HepG2 (cell line): ENCODE results near the gene RDH16. TPM values are rescaled to one million over a fixed set of nuclear protein-coding genes. Genes with fewer than 3 reads are reported as not detected.

ENCODE experiments used
- ATAC-seq: fragments of 200-7000 bp; cut with Tn5 transposase; 3 replicates; pipeline ENCODE4 v1.9.1; 2020; ENCODE audit warnings: mild to moderate bottlenecking, moderate library complexity
- BruUV-seq: library from RNA; stranded (reverse); fragments of 400-500 nt; replicated peaks from 2 replicates; lab custom pipeline; 2021; lab: Mats Ljungman, UMichigan
- CTCF ChIA-PET: fragments of 300-600 bp; formaldehyde crosslinking; extraction: SDS; loops from one replicate; lab custom pipeline; 2021; ENCODE audit warnings: low total read pairs, inconsistent platforms, low intra/inter-chr PET ratio; lab: Yijun Ruan, JAX
- POLR2A ChIA-PET: fragments of 350-600 bp; sonication (Branson Sonifier 250); formaldehyde crosslinking; loops from one replicate; lab custom pipeline; 2020; ENCODE audit warnings: antibody characterized with exemption, inconsistent platforms; lab: Yijun Ruan, JAX
- DNase-seq: peaks from one replicate; pipeline ENCODE4 v3.0.0-alpha.2; 2015; ENCODE audit warnings: low spot score
- FAIRE-seq: peaks from 3 replicates; lab custom pipeline; 2011; peaks lifted over from hg19 to GRCh38; lab: Jason Lieb, UNC
- H2AFZ ChIP-seq: one replicate; pipeline ENCODE4 v1.6.1; 2011; ENCODE audit warnings: low read length, inconsistent platforms
- H3K27ac ChIP-seq: fragments of 300-600 bp; 3 replicates; pipeline ENCODE4 v1.8.0; 2011; ENCODE audit warnings: mixed run types, mild to moderate bottlenecking, mixed read lengths, low read length, inconsistent platforms; ENCODE audit not compliant: insufficient read depth; ENCODE audit errors: extremely low read length
- H3K27me3 ChIP-seq, 2 experiments: fragments of 200-600 bp in 1 of 2; 2 replicates in 1 of 2; 3 replicates in 1 of 2; pipeline versions ENCODE4 v1.6.0 to v1.8.0; 2011; ENCODE audit warnings: low read length in 2 of 2, mild to moderate bottlenecking in 2 of 2, moderate library complexity in 2 of 2, inconsistent platforms in 1 of 2; ENCODE audit not compliant: insufficient read depth in 2 of 2, control insufficient read depth in 1 of 2
- H3K36me3 ChIP-seq, 2 experiments: fragments of 200-600 bp in 1 of 2; replicated peaks in 1 of 2; 2 replicates in 1 of 2; 3 replicates in 1 of 2; pipeline versions ENCODE4 v1.5.1 to v1.8.0; 2011; ENCODE audit warnings: low read length in 2 of 2, inconsistent platforms in 1 of 2; ENCODE audit not compliant: insufficient read depth in 2 of 2, control insufficient read depth in 1 of 2
- H3K4me1 ChIP-seq: 2 replicates; pipeline ENCODE4 v1.5.1; 2012; ENCODE audit warnings: low read length, inconsistent platforms; ENCODE audit not compliant: insufficient read depth
- H3K4me2 ChIP-seq: 2 replicates; pipeline ENCODE4 v1.6.0; 2011; ENCODE audit warnings: low read depth, low read length, inconsistent platforms
- H3K4me3 ChIP-seq, 3 experiments: fragments of 200-600 bp in 1 of 3; sonication (generic), shearing (Covaris generic) in 1 of 3; replicated peaks in 1 of 3; 2 replicates each; pipeline ENCODE4 v1.5.1; 2011 to 2016; ENCODE audit warnings: low read length in 3 of 3, inconsistent platforms in 2 of 3, low read depth in 2 of 3, mild to moderate bottlenecking in 2 of 3, control low read depth in 1 of 3, mixed read lengths in 1 of 3; ENCODE audit not compliant: insufficient read depth in 1 of 3
- H3K79me2 ChIP-seq: one replicate; pipeline ENCODE4 v1.6.1; 2011; ENCODE audit warnings: low read length, inconsistent platforms; ENCODE audit not compliant: insufficient read depth
- H3K9ac ChIP-seq: 2 replicates; pipeline ENCODE4 v1.6.0; 2011; ENCODE audit warnings: mild to moderate bottlenecking, low read depth, low read length, inconsistent platforms; ENCODE audit not compliant: insufficient read depth
- H3K9me3 ChIP-seq: 2 replicates; pipeline ENCODE4 v1.5.1; 2012; ENCODE audit warnings: mild to moderate bottlenecking, low read length
- H4K20me1 ChIP-seq: 2 replicates; pipeline ENCODE4 v1.6.0; 2011; ENCODE audit warnings: inconsistent platforms, mild to moderate bottlenecking, low read length, moderate library complexity; ENCODE audit not compliant: insufficient read depth
- BCL6 ChIP-seq: IDR thresholded peaks from 2 replicates; pipeline ENCODE4 v1.6.1; 2016; ENCODE audit warnings: missing genetic modification reagents, missing compliant biosample characterization
- CBFB ChIP-seq: sonication (generic); formaldehyde crosslinking; IDR thresholded peaks from 2 replicates; pipeline ENCODE4 v1.4.0; 2020; ENCODE audit warnings: missing genetic modification reagents
- DPF2 ChIP-seq: sonication (generic); formaldehyde crosslinking; IDR thresholded peaks from 2 replicates; pipeline ENCODE4 v1.4.0; 2020; ENCODE audit warnings: mild to moderate bottlenecking, low read depth, missing genetic modification reagents, borderline replicate concordance
- FOXK2 ChIP-seq: fragments of 450-650 bp; IDR thresholded peaks from 2 replicates; pipeline ENCODE4 v1.6.1; 2016
- KMT2B ChIP-seq: IDR thresholded peaks from 2 replicates; pipeline ENCODE4 v1.6.1; 2016; ENCODE audit warnings: missing genetic modification reagents, missing compliant biosample characterization
- MTF2 ChIP-seq: sonication (generic); formaldehyde crosslinking; IDR thresholded peaks from 2 replicates; pipeline ENCODE4 v1.5.0; 2020; ENCODE audit warnings: missing genetic modification reagents, borderline replicate concordance
- NCOR1 ChIP-seq: fragments of 200-600 bp; sonication (generic); IDR thresholded peaks from 2 replicates; pipeline ENCODE4 v1.7.0; 2017; ENCODE audit warnings: antibody characterized with exemption, low read length, borderline replicate concordance
- RXRA ChIP-seq: sonication (generic); formaldehyde crosslinking; IDR thresholded peaks from 2 replicates; pipeline ENCODE4 v1.5.1; 2020; ENCODE audit warnings: missing genetic modification reagents
- STAG1 ChIP-seq: sonication (generic); formaldehyde crosslinking; IDR thresholded peaks from 2 replicates; pipeline ENCODE4 v1.4.0; 2020; ENCODE audit warnings: missing genetic modification reagents
- SUZ12 ChIP-seq: fragments of 150-350 bp; IDR thresholded peaks from 2 replicates; pipeline ENCODE4 v1.6.1; 2014; ENCODE audit warnings: low read depth, low read length
- THAP11 ChIP-seq: IDR thresholded peaks from 2 replicates; pipeline ENCODE4 v1.6.1; 2016; ENCODE audit warnings: missing biosample characterization, missing genetic modification reagents
- ZNF253 ChIP-seq: sonication (generic); formaldehyde crosslinking; IDR thresholded peaks from 2 replicates; pipeline ENCODE4 v1.8.0; 2022; ENCODE audit warnings: mild to moderate bottlenecking, missing genetic modification reagents, borderline replicate concordance
- ZNF296 ChIP-seq: sonication (generic); formaldehyde crosslinking; conservative IDR thresholded peaks from 2 replicates; pipeline ENCODE4 v1.5.0; 2020; ENCODE audit warnings: mild to moderate bottlenecking, missing genetic modification reagents
- ZNF350 ChIP-seq: sonication (generic); formaldehyde crosslinking; IDR thresholded peaks from 2 replicates; pipeline ENCODE4 v1.4.0; 2020; ENCODE audit warnings: mild to moderate bottlenecking, low read depth, missing genetic modification reagents, borderline replicate concordance
- ZNF614 ChIP-seq: IDR thresholded peaks from 2 replicates; pipeline ENCODE4 v1.6.1; 2018; ENCODE audit warnings: missing biosample characterization, missing genetic modification reagents, inconsistent platforms, borderline replicate concordance
- ZSCAN31 ChIP-seq: sonication (generic); formaldehyde crosslinking; IDR thresholded peaks from 2 replicates; pipeline ENCODE4 v1.5.0; 2020; ENCODE audit warnings: low read depth, mild to moderate bottlenecking, missing genetic modification reagents
- WGBS: methylation state at CpG from one replicate; pipeline ENCODE4 v1.1.6; 2017; ENCODE audit warnings: low lambda C conversion rate; 5-methylcytosine and 5-hydroxymethylcytosine counted together
- in situ Hi-C: cut with HindIII; loops from 2 replicates; pipeline ENCODE4 v1.10.0; 2017; ENCODE audit warnings: low pct_unique_long_range_greater_than_20kb; ENCODE audit not compliant: extremely low pct_ligation_motif_present
- intact Hi-C: fragments of 100-400 bp; cut with micrococcal nuclease; formaldehyde crosslinking; loops from one replicate; pipeline ENCODE4 v1.10.0; 2022; ENCODE audit not compliant: unreplicated experiment
- polyA plus RNA-seq, 8 experiments: library from polyadenylated mRNA; depleted of rRNA in 3 of 8; stranded (reverse) in 7 of 8; unstranded in 1 of 8; fragments of >200 nt; fragmentation: Illumina TruSeq in 4 of 8; extraction: Trizol in 4 of 8; gene quantifications; 2 replicates each; pipeline versions ENCODE4 v1.2.1 to v1.2.3, GENCODE V29; 2011 to 2016; ENCODE audit warnings: low read depth in 4 of 8, missing spikeins in 1 of 8, mixed read lengths in 1 of 8; ENCODE audit not compliant: insufficient read depth in 1 of 8
- total RNA-seq, 5 experiments: library from RNA; depleted of rRNA; stranded (reverse); fragments of >200 nt; fragmentation: Illumina TruSeq; extraction: Trizol; gene quantifications; 2 replicates each; pipeline ENCODE4 v1.2.3, GENCODE V29; 2016; ENCODE audit warnings: low read depth in 1 of 5
- TF ChIP-seq, protein P1 (sequence below): sonication (generic); formaldehyde crosslinking; IDR thresholded peaks from 2 replicates; pipeline ENCODE4 v1.5.0; 2020; ENCODE audit warnings: missing genetic modification reagents
- TF ChIP-seq, protein P2 (sequence below): sonication (generic); formaldehyde crosslinking; IDR thresholded peaks from 2 replicates; pipeline ENCODE4 v1.9.0; 2021; ENCODE audit warnings: missing genetic modification reagents, mild to moderate bottlenecking, borderline replicate concordance
- TF ChIP-seq, protein P3 (sequence below): sonication (generic); formaldehyde crosslinking; IDR thresholded peaks from 2 replicates; pipeline ENCODE4 v1.8.0; 2022; ENCODE audit warnings: mild to moderate bottlenecking, missing genetic modification reagents, moderate library complexity

Gene RDH16
- total and polyA plus RNA-seq, 2 of the 13 experiments (the other 11 are each of a cell fraction or from before 2014, with no cell fraction given) = 0.05 to 0.13 TPM

DNA sequence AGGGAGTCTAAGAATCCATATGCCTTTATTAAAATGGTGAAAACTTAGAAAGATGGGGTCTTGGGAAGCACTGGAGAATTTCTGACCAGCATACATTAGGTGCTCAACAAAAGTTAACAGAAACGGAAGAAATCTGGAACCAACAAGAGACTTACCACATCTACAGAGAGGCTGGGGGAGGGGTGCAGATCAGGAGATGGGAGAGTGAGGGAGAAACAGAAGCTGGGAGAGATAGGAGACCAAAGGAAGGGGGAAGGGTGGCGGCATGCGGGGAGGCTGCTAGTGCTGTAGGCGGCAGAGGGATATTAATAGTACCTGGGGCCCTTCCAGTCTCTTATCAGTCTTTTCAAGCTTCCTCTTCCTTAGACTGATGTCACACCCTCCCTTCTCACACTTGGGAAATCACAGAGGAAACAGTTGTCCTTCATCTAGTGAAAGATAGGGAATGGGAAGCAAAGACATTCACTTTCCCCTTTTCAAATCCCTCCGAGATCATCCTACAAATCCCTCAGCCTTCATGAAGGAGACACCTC lies 30.9 kb upstream of the RDH16 start:
- POLR2A ChIA-PET = interaction anchor here (1.0 kb wide), 1 partner anchor 148 kb away, joined by 3 read pairs; no protein-coding TSS in a partner anchor
- no peak for ATAC-seq
- BruUV-seq = no TSS peak
- in situ Hi-C loops = loop anchor here (5.0 kb wide), 3 partner anchors 41 to 231 kb away; no protein-coding TSS in a partner anchor
- H3K4me1 ChIP-seq = peaks cover 13% of the 10 kb centered on the region; the same call in 1 of the 2 replicates
- CTCF ChIA-PET = interaction anchor here (1.3 to 3.5 kb wide), 4 partner anchors 41 to 231 kb away, joined by 3 to 37 read pairs (median 9); partner anchors contain the start of gene HSD17B6
- intact Hi-C loops = loop anchor here (5.0 kb wide), 1 partner anchor 226 kb away; the partner anchor contains the start of gene HSD17B6
- H3K79me2 ChIP-seq = no peaks in the 10 kb centered on the region
- DNase-seq = no peak
- no peaks in the 10 kb centered on the region for H4K20me1 ChIP-seq
- H3K9me3 ChIP-seq = no peaks in the 10 kb centered on the region
- no peak overlapping the region for H3K9ac ChIP-seq
- H2AFZ ChIP-seq = no peak overlapping the region
- WGBS = 35% methylated on average over 5 of the region's 5 CpGs
- no peaks in the 10 kb centered on the region; a peak in 1 of 5 replicates for H3K27me3 ChIP-seq
- TF ChIP-seq FOXK2 = no peak
- no peak for TF ChIP-seq THAP11 (CRISPR knock-in tag)
- TF ChIP-seq, protein P1, sequence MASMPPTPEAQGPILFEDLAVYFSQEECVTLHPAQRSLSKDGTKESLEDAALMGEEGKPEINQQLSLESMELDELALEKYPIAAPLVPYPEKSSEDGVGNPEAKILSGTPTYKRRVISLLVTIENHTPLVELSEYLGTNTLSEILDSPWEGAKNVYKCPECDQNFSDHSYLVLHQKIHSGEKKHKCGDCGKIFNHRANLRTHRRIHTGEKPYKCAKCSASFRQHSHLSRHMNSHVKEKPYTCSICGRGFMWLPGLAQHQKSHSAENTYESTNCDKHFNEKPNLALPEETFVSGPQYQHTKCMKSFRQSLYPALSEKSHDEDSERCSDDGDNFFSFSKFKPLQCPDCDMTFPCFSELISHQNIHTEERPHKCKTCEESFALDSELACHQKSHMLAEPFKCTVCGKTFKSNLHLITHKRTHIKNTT = no peak
- no peak for TF ChIP-seq ZNF296
- TF ChIP-seq MTF2 = no peak
- TF ChIP-seq STAG1 = no peak
- no peak for TF ChIP-seq ZSCAN31
- TF ChIP-seq NCOR1 = no peak
- no peak for TF ChIP-seq KMT2B (CRISPR knock-in tag)
- TF ChIP-seq, protein P2, sequence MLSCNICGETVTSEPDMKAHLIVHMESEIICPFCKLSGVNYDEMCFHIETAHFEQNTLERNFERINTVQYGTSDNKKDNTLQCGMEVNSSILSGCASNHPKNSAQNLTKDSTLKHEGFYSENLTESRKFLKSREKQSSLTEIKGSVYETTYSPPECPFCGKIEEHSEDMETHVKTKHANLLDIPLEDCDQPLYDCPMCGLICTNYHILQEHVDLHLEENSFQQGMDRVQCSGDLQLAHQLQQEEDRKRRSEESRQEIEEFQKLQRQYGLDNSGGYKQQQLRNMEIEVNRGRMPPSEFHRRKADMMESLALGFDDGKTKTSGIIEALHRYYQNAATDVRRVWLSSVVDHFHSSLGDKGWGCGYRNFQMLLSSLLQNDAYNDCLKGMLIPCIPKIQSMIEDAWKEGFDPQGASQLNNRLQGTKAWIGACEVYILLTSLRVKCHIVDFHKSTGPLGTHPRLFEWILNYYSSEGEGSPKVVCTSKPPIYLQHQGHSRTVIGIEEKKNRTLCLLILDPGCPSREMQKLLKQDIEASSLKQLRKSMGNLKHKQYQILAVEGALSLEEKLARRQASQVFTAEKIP (CRISPR knock-in tag) = no peak
- no peak for TF ChIP-seq BCL6 (CRISPR knock-in tag)
- TF ChIP-seq RXRA (CRISPR knock-in tag) = no peak
- no peak for TF ChIP-seq DPF2 (CRISPR knock-in tag)
- TF ChIP-seq ZNF614 (CRISPR knock-in tag) = no peak
- no peak for TF ChIP-seq CBFB (CRISPR knock-in tag)
- TF ChIP-seq SUZ12 = no peak
- no peak for TF ChIP-seq ZNF350 (CRISPR knock-in tag)
- no peak for TF ChIP-seq ZNF253 (CRISPR knock-in tag)
- TF ChIP-seq, protein P3, sequence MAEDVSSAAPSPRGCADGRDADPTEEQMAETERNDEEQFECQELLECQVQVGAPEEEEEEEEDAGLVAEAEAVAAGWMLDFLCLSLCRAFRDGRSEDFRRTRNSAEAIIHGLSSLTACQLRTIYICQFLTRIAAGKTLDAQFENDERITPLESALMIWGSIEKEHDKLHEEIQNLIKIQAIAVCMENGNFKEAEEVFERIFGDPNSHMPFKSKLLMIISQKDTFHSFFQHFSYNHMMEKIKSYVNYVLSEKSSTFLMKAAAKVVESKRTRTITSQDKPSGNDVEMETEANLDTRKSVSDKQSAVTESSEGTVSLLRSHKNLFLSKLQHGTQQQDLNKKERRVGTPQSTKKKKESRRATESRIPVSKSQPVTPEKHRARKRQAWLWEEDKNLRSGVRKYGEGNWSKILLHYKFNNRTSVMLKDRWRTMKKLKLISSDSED (CRISPR knock-in tag) = no peak
- TF ChIP-seq, all 625 proteins: peak for 0
- no peak overlapping the region for H3K27ac ChIP-seq
- no peak overlapping the region for H3K4me2 ChIP-seq
- H3K4me3 ChIP-seq = no peak overlapping the region
- H3K36me3 ChIP-seq = no peaks in the 10 kb centered on the region
- FAIRE-seq = no peak
